NB4 (cell line): ENCODE data around the gene MAGEA10.

Source experiments
- MAX ChIP-seq: IDR thresholded peaks from 2 replicates; pipeline ENCODE4 v1.6.1; 2011; ENCODE audit warnings: low read depth, low read length
- MYC ChIP-seq: IDR thresholded peaks from 2 replicates; pipeline ENCODE4 v1.6.1; 2011; ENCODE audit warnings: low read depth, low read length
- POLR2A ChIP-seq: IDR thresholded peaks from 2 replicates; pipeline ENCODE4 v1.6.1; 2011; ENCODE audit warnings: mild to moderate bottlenecking; ENCODE audit not compliant: insufficient read length; ENCODE audit errors: extremely low read depth
- TF ChIP-seq, protein P1 (sequence below): IDR thresholded peaks from one replicate; pipeline ENCODE4 v1.5.1; 2012; ENCODE audit warnings: low read depth, low read length

DNA sequence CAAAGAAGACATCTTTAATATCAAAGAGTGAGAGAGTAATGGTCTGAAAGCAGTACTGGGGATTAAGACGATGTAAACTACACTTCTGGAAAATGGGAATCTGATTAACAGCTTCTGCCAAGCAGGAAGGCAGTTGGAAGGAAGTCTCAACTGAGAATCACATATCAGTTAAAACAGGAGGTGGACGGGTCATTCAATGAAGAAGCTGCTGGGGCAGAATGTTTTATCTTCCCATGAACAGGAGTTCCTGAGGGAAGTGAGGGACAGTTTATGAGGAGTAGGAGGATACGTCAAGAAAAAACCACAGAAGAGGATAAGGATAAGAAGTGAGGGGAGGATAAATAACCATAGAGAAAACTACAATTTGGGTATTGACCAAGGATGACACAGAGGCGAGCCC lies 38.7 kb upstream of the MAGEA10 start:
- TF ChIP-seq MAX (no peak), MYC (no peak), POLR2A (no peak)
- TF ChIP-seq, protein P1, sequence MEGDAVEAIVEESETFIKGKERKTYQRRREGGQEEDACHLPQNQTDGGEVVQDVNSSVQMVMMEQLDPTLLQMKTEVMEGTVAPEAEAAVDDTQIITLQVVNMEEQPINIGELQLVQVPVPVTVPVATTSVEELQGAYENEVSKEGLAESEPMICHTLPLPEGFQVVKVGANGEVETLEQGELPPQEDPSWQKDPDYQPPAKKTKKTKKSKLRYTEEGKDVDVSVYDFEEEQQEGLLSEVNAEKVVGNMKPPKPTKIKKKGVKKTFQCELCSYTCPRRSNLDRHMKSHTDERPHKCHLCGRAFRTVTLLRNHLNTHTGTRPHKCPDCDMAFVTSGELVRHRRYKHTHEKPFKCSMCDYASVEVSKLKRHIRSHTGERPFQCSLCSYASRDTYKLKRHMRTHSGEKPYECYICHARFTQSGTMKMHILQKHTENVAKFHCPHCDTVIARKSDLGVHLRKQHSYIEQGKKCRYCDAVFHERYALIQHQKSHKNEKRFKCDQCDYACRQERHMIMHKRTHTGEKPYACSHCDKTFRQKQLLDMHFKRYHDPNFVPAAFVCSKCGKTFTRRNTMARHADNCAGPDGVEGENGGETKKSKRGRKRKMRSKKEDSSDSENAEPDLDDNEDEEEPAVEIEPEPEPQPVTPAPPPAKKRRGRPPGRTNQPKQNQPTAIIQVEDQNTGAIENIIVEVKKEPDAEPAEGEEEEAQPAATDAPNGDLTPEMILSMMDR, result no peak
